A549 (cell line): ENCODE results near the gene TMF1. TPM values are rescaled to one million over a fixed set of nuclear protein-coding genes. Genes with fewer than 3 reads are reported as not detected.

ENCODE experiments used
- ATAC-seq, 2 experiments: fragments of 200-7000 bp in 1 of 2; fragments of >200 bp in 1 of 2; cut with Nextera tagmentation in 1 of 2; cut with Tn5 transposase in 1 of 2; 3 replicates each; pipeline versions ENCODE4 v1.8.0 to v1.9.1; 2018 to 2020; ENCODE audit warnings: mild to moderate bottlenecking in 1 of 2, moderate library complexity in 1 of 2
- CTCF ChIA-PET: fragments of 300-600 bp; sonication (Branson Sonifier 250); formaldehyde crosslinking; extraction: SDS; loops from one replicate; lab custom pipeline; 2021; ENCODE audit warnings: antibody characterized with exemption, inconsistent platforms; lab: Yijun Ruan, JAX
- POLR2A ChIA-PET: fragments of 350-600 bp; formaldehyde crosslinking; extraction: SDS; loops from one replicate; lab custom pipeline; 2021; ENCODE audit warnings: antibody characterized with exemption, inconsistent platforms; lab: Yijun Ruan, JAX
- DNase-seq, 2 experiments: peaks; one replicate each; pipeline versions ENCODE4 v3.0.0 to v3.0.0-alpha.2; 2011 to 2016; ENCODE audit warnings: low read depth in 1 of 2, low spot score in 1 of 2
- FAIRE-seq: peaks from 2 replicates; lab custom pipeline; 2011; peaks lifted over from hg19 to GRCh38; lab: Jason Lieb, UNC
- H3K27ac ChIP-seq, 2 experiments: fragments of >200 bp; sonication (Bioruptor Twin); formaldehyde crosslinking; 3 replicates each; pipeline ENCODE4 v1.5.1; 2016 to 2017
- H3K4me1 ChIP-seq: fragments of >200 bp; sonication (Bioruptor Twin); formaldehyde crosslinking; 3 replicates; pipeline ENCODE4 v1.6.1; 2016
- H3K4me2 ChIP-seq: fragments of >200 bp; sonication (Bioruptor Twin); formaldehyde crosslinking; 3 replicates; pipeline ENCODE4 v1.6.1; 2016
- H3K4me3 ChIP-seq: fragments of >200 bp; sonication (Bioruptor Twin); formaldehyde crosslinking; 3 replicates; pipeline ENCODE4 v1.5.1; 2016
- H3K9me3 ChIP-seq: fragments of >200 bp; sonication (Bioruptor Twin); formaldehyde crosslinking; 3 replicates; pipeline ENCODE4 v1.6.1; 2016
- CBX8 ChIP-seq: fragments of 200-600 bp; sonication (generic); IDR thresholded peaks from 2 replicates; pipeline ENCODE4 v1.6.1; 2016
- CHD2 ChIP-seq: fragments of 150-350 bp; IDR thresholded peaks from 2 replicates; pipeline ENCODE4 v1.6.1; 2014; ENCODE audit warnings: low read length; ENCODE audit not compliant: partially characterized antibody
- CHD4 ChIP-seq: fragments of 200-600 bp; sonication (generic); IDR thresholded peaks from 2 replicates; pipeline ENCODE4 v1.6.1; 2016; ENCODE audit warnings: antibody characterized with exemption, mild to moderate bottlenecking, borderline replicate concordance
- EHF ChIP-seq: fragments of 250-450 bp; sonication (Bioruptor Pico); IDR thresholded peaks from 2 replicates; pipeline ENCODE4 v1.5.0; 2020; ENCODE audit warnings: mild to moderate bottlenecking
- EHMT2 ChIP-seq: fragments of 200-600 bp; sonication (generic); IDR thresholded peaks from 2 replicates; pipeline ENCODE4 v1.6.1; 2016; ENCODE audit warnings: antibody characterized with exemption, low read depth, mild to moderate bottlenecking, moderate library complexity
- ESRRA ChIP-seq: fragments of 150-350 bp; IDR thresholded peaks from 2 replicates; pipeline ENCODE4 v1.6.1; 2014; ENCODE audit warnings: mild to moderate bottlenecking, low read length, borderline replicate concordance
- FOSB ChIP-seq: fragments of 250-450 bp; sonication (Bioruptor Pico); IDR thresholded peaks from 2 replicates; pipeline ENCODE4 v1.5.0; 2020; ENCODE audit warnings: mild to moderate bottlenecking, moderate library complexity
- HOXA7 ChIP-seq: fragments of 250-450 bp; sonication (Bioruptor Pico); IDR thresholded peaks from 2 replicates; pipeline ENCODE4 v1.5.0; 2020; ENCODE audit warnings: mild to moderate bottlenecking, moderate library complexity
- HOXB13 ChIP-seq: fragments of 250-450 bp; sonication (Bioruptor Pico); IDR thresholded peaks from 2 replicates; pipeline ENCODE4 v1.5.0; 2020; ENCODE audit warnings: low read depth, mild to moderate bottlenecking, moderate library complexity
- KDM1A ChIP-seq: fragments of 200-600 bp; sonication (generic); IDR thresholded peaks from 2 replicates; pipeline ENCODE4 v1.6.1; 2016; ENCODE audit warnings: low read depth, mild to moderate bottlenecking
- KDM5A ChIP-seq: fragments of 200-600 bp; sonication (generic); IDR thresholded peaks from 2 replicates; pipeline ENCODE4 v1.6.1; 2016; ENCODE audit warnings: antibody characterized with exemption, mild to moderate bottlenecking
- MAFK ChIP-seq: fragments of 450-650 bp; IDR thresholded peaks from 2 replicates; pipeline ENCODE4 v1.6.1; 2014; ENCODE audit not compliant: partially characterized antibody
- MAZ ChIP-seq: fragments of 150-350 bp; IDR thresholded peaks from 2 replicates; pipeline ENCODE4 v1.6.1; 2014; ENCODE audit warnings: antibody characterized with exemption, low read depth, low read length, borderline replicate concordance
- MYC ChIP-seq: IDR thresholded peaks from 2 replicates; pipeline ENCODE4 v1.6.1; 2012; ENCODE audit warnings: mild to moderate bottlenecking, inconsistent platforms, low read length, improper control_type of control experiment, borderline replicate concordance
- NFE2L2 ChIP-seq: fragments of 150-350 bp; conservative IDR thresholded peaks from 2 replicates; pipeline ENCODE4 v1.6.1; 2014; ENCODE audit warnings: low read length
- PHF8 ChIP-seq: fragments of 200-600 bp; sonication (generic); IDR thresholded peaks from 2 replicates; pipeline ENCODE4 v1.6.1; 2016; ENCODE audit warnings: low read depth, mild to moderate bottlenecking, antibody characterized with exemption, moderate library complexity, borderline replicate concordance
- RAD21 ChIP-seq, 2 experiments: fragments of >200 bp in 1 of 2; sonication (Bioruptor Twin) in 1 of 2; formaldehyde crosslinking in 1 of 2; IDR thresholded peaks in 1 of 2; conservative IDR thresholded peaks in 1 of 2; 2 replicates in 1 of 2; 3 replicates in 1 of 2; pipeline ENCODE4 v1.6.1; 2012 to 2018; ENCODE audit warnings: inconsistent platforms in 1 of 2
- RCOR1 ChIP-seq: fragments of 150-350 bp; IDR thresholded peaks from 2 replicates; pipeline ENCODE4 v1.6.1; 2014; ENCODE audit warnings: antibody characterized with exemption, low read length, low read depth
- RNF2 ChIP-seq: fragments of 200-600 bp; sonication (generic); IDR thresholded peaks from 2 replicates; pipeline ENCODE4 v1.6.1; 2016; ENCODE audit warnings: low read depth, mild to moderate bottlenecking, antibody characterized with exemption, moderate library complexity, borderline replicate concordance
- TFCP2L1 ChIP-seq: fragments of 250-450 bp; sonication (Bioruptor Pico); IDR thresholded peaks from 2 replicates; pipeline ENCODE4 v1.5.0; 2021; ENCODE audit warnings: mild to moderate bottlenecking
- TP53 ChIP-seq: fragments of 250-450 bp; sonication (Bioruptor Pico); IDR thresholded peaks from 2 replicates; pipeline ENCODE4 v1.5.0; 2021; ENCODE audit warnings: mild to moderate bottlenecking, moderate library complexity
- ZC3H11A ChIP-seq: fragments of 450-650 bp; IDR thresholded peaks from 2 replicates; pipeline ENCODE4 v1.6.1; 2014; ENCODE audit warnings: antibody characterized with exemption, mild to moderate bottlenecking
- ZSCAN20 ChIP-seq: fragments of 250-450 bp; sonication (Bioruptor Pico); IDR thresholded peaks from 2 replicates; pipeline ENCODE4 v1.8.0; 2022; ENCODE audit warnings: mild to moderate bottlenecking, moderate library complexity
- WGBS: methylation state at CpG from one replicate; pipeline ENCODE4 v1.1.6; 2017; ENCODE audit errors: missing lambda C conversion rate; 5-methylcytosine and 5-hydroxymethylcytosine counted together
- polyA plus RNA-seq, 4 experiments: library from polyadenylated mRNA; depleted of rRNA in 3 of 4; stranded (reverse); fragments of >200 nt; fragmentation: RNase III in 1 of 4; extraction: RNeasy Plus Mini Kit Qiagen cat#74134 plus additional on column Dnase treatment in 1 of 4; gene quantifications; 2 replicates in 3 of 4; 3 replicates in 1 of 4; pipeline ENCODE4 v1.2.3, GENCODE V29; 2011 to 2017
- TF ChIP-seq, protein P1 (sequence below): fragments of 200-600 bp; sonication (generic); IDR thresholded peaks from 2 replicates; pipeline ENCODE4 v1.6.1; 2016; ENCODE audit warnings: antibody characterized with exemption, mild to moderate bottlenecking, moderate library complexity

The TMF1 gene
- polyA plus RNA-seq, 2 of the 4 experiments (the other 2 are of a cell fraction) = 13.7 to 17.2 TPM

DNA sequence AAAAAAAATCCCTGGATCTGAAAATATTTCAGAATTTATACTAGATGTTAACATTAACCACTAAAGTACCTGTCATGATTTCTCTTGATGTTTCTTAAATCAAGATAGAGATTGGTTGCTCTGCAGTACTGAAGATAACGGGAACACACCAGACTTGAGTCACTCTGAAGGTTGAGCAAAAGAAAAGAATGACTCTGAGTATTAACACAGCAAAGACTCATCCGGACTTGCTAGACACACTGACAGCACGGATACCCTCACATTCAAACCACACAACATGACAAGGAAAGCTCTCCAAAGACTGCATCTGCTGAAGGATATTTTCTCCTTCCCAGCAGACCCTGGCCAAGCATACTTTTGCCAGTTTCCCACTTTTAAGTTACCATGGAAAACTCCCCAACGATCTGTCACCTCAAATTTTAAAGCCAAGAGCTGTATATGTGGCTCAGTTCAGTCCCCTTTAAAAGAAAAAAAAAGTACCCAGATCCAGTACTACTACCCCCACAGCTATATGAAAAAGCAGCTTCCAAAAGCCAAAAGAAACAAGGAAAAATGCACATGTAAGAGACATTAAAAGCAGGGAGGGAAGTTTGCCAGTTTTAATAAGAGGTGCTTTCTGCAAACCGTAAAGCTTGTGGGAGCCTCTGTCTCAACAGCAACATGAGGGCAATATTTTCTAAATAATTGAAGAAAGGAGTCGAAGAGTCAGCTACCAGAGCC, 46.9 kb downstream of the TMF1 start:
- FAIRE-seq (no peak), ATAC-seq (no peak), DNase-seq (no peak)
- whole genome bisulfite sequencing = 85% methylated on average over 6 of the region's 6 CpGs
- ChIA-PET POLR2A (no interaction called here), CTCF (no interaction called here)
- H3K4me1 ChIP-seq = no peaks in the 10 kb centered on the region
- H3K27ac ChIP-seq = no peak overlapping the region
- H3K4me3 ChIP-seq = no peak overlapping the region
- H3K4me2 ChIP-seq = no peak overlapping the region
- no peak for TF ChIP-seq FOSB (CRISPR knock-in tag)
- no peak for TF ChIP-seq NFE2L2
- no peak for TF ChIP-seq ZSCAN20 (CRISPR knock-in tag)
- TF ChIP-seq RAD21 (conservative IDR thresholded peaks at IDR 0.05 in 1 of 2, IDR thresholded peaks at IDR 0.05 in 1 of 2) = no peak
- no peak for TF ChIP-seq EHMT2
- TF ChIP-seq, protein P1, sequence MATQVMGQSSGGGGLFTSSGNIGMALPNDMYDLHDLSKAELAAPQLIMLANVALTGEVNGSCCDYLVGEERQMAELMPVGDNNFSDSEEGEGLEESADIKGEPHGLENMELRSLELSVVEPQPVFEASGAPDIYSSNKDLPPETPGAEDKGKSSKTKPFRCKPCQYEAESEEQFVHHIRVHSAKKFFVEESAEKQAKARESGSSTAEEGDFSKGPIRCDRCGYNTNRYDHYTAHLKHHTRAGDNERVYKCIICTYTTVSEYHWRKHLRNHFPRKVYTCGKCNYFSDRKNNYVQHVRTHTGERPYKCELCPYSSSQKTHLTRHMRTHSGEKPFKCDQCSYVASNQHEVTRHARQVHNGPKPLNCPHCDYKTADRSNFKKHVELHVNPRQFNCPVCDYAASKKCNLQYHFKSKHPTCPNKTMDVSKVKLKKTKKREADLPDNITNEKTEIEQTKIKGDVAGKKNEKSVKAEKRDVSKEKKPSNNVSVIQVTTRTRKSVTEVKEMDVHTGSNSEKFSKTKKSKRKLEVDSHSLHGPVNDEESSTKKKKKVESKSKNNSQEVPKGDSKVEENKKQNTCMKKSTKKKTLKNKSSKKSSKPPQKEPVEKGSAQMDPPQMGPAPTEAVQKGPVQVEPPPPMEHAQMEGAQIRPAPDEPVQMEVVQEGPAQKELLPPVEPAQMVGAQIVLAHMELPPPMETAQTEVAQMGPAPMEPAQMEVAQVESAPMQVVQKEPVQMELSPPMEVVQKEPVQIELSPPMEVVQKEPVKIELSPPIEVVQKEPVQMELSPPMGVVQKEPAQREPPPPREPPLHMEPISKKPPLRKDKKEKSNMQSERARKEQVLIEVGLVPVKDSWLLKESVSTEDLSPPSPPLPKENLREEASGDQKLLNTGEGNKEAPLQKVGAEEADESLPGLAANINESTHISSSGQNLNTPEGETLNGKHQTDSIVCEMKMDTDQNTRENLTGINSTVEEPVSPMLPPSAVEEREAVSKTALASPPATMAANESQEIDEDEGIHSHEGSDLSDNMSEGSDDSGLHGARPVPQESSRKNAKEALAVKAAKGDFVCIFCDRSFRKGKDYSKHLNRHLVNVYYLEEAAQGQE = no peak
- TF ChIP-seq RNF2 = no peak
- no peak for TF ChIP-seq TP53
- TF ChIP-seq CHD2 = no peak
- TF ChIP-seq KDM5A = no peak
- no peak for TF ChIP-seq KDM1A
- TF ChIP-seq RCOR1 = no peak
- TF ChIP-seq, all 56 proteins: peak for 0
- no peaks in the 10 kb centered on the region for H3K9me3 ChIP-seq

DNA sequence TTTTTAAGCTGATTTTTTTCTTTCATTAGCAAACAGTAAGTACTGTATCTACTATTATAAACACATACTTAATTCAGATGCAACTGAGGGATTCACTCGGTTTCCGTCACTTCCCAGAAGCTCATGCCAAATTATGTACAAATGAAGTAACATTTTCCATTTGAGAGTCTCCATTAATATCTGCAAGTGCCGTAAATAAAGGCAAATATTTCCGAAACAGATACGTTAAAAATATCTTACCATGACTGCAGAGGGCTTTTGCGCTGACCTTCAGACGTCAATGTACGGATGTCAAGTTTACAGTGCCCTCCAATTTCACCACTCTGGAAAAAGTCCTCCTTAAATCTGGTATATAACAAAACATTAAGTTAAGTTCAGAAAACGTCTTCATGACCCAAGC, 48.0 kb downstream of the TMF1 start:
- TF ChIP-seq MAFK (no peak), MAZ (no peak), ZC3H11A (no peak), PHF8 (no peak), ESRRA (no peak), MYC (no peak), CBX8 (no peak), EHF (CRISPR knock-in tag) (no peak), CHD4 (no peak), HOXB13 (CRISPR knock-in tag) (no peak), ZSCAN20 (CRISPR knock-in tag) (no peak), TFCP2L1 (CRISPR knock-in tag) (no peak), HOXA7 (CRISPR knock-in tag) (no peak)
- TF ChIP-seq, all 56 proteins: peak for 0
- no peak overlapping the region for H3K4me2 ChIP-seq
- H3K27ac ChIP-seq = no peak overlapping the region
- ChIA-PET POLR2A (no interaction called here), CTCF (no interaction called here)
- H3K4me3 ChIP-seq = no peak overlapping the region
- ATAC-seq (no peak), DNase-seq (no peak), FAIRE-seq (no peak)
- no peaks in the 10 kb centered on the region for H3K9me3 ChIP-seq
- 93% methylated on average over 9 of the region's 9 CpGs for WGBS
- no peaks in the 10 kb centered on the region for H3K4me1 ChIP-seq
